Vagina (tissue), 2 donors: ENCODE measurements around the gene E2F3. TPM values are rescaled to one million over a fixed set of nuclear protein-coding genes. Genes with fewer than 3 reads are reported as not detected.

Experiments used
- DNase-seq, 2 donors: peaks; one replicate each; pipeline ENCODE4 v3.0.0-alpha.2; 2017; ENCODE audit errors: extremely low spot score in 2 of 2
- H3K27ac ChIP-seq: fragments of 200-600 bp; sonication (generic); one replicate; pipeline ENCODE4 v1.5.1; 2019
- H3K27me3 ChIP-seq: fragments of 200-600 bp; sonication (generic); one replicate; pipeline ENCODE4 v1.5.1; 2019
- H3K36me3 ChIP-seq, 2 donors: fragments of 200-600 bp; sonication (generic); one replicate each; pipeline ENCODE4 v1.5.1; 2017 to 2019
- H3K4me1 ChIP-seq: fragments of 200-600 bp; sonication (generic); one replicate; pipeline ENCODE4 v1.5.1; 2019
- H3K4me3 ChIP-seq, 2 donors: fragments of 200-600 bp; sonication (generic); 1 replicate in 1 of 2; 2 replicates in 1 of 2; pipeline ENCODE4 v1.5.1; 2016 to 2019
- H3K9me3 ChIP-seq: fragments of 200-600 bp; sonication (generic); one replicate; pipeline ENCODE4 v1.5.1; 2019
- CTCF ChIP-seq, 3 experiments: fragments of 450-650 bp in 2 of 3; fragments of 200-600 bp in 1 of 3; sonication (generic) in 1 of 3; IDR thresholded peaks; one replicate each; pipeline ENCODE4 v1.5.1; 2017 to 2019; ENCODE audit warnings: antibody characterized with exemption in 3 of 3, mild to moderate bottlenecking in 2 of 3, moderate library complexity in 2 of 3
- POLR2A ChIP-seq, 2 donors: fragments of 450-650 bp; IDR thresholded peaks; one replicate each; pipeline ENCODE4 v1.6.1; 2017; ENCODE audit warnings: antibody characterized with exemption in 2 of 2, mild to moderate bottlenecking in 2 of 2, moderate library complexity in 2 of 2
- POLR2AphosphoS5 ChIP-seq, 2 donors: sonication (generic); formaldehyde crosslinking; IDR thresholded peaks; one replicate each; pipeline ENCODE4 v1.9.0; 2017; ENCODE audit warnings: antibody characterized with exemption in 2 of 2, mild to moderate bottlenecking in 2 of 2, low read depth in 1 of 2; ENCODE audit not compliant: insufficient read depth in 1 of 2
- intact Hi-C: fragments of 100-400 bp; cut with DNase I; formaldehyde crosslinking; loops from one replicate; pipeline ENCODE4 v1.15.1; 2023
- total RNA-seq: library from RNA; depleted of rRNA; stranded (reverse); fragments of >200 nt; gene quantifications from one replicate; pipeline ENCODE4 v1.2.3, GENCODE V29; 2016

E2F3 gene
- total RNA-seq, 1 donor from 2014 or later: 4.4 TPM

GRCh38 chr6:20458027-20458894 lies 56.6 kb downstream of the E2F3 start:
- Histone ChIP-seq H3K36me3 (no peaks in the 10 kb centered on the region), H3K9me3 (no peaks in the 10 kb centered on the region), H3K4me3 (no peak overlapping the region), H3K27me3 (no peaks in the 10 kb centered on the region), H3K4me1 (peaks cover 5% of the 10 kb centered on the region), H3K27ac (no peak overlapping the region)
- no peak for TF ChIP-seq POLR2A (IDR thresholded peaks at IDR 0.05)
- no peak for TF ChIP-seq POLR2AphosphoS5 (IDR thresholded peaks at IDR 0.05; ENCODE audit: insufficient read depth in 1 of 2, low read depth in 1 of 2)
- TF ChIP-seq CTCF (IDR thresholded peaks at IDR 0.05): no peak
- no peak for DNase-seq
- intact Hi-C loops: no loop called here

- peaks cover 5% of the 10 kb centered on the region for H3K4me1 ChIP-seq
- intact Hi-C loops: no loop called here
- no peak overlapping the region for H3K27ac ChIP-seq
- DNase-seq: no peak
- H3K4me3 ChIP-seq: no peak overlapping the region
- no peaks in the 10 kb centered on the region for H3K27me3 ChIP-seq
- no peaks in the 10 kb centered on the region for H3K9me3 ChIP-seq
- no peaks in the 10 kb centered on the region for H3K36me3 ChIP-seq
- no peak for TF ChIP-seq POLR2AphosphoS5 (IDR thresholded peaks at IDR 0.05; ENCODE audit: insufficient read depth in 1 of 2, low read depth in 1 of 2)
- TF ChIP-seq CTCF (IDR thresholded peaks at IDR 0.05): no peak
- TF ChIP-seq POLR2A (IDR thresholded peaks at IDR 0.05): no peak
Measured at GRCh38 chr6:20459682-20460081, 58.0 kb downstream of the E2F3 start.

GRCh38 chr6:20461576-20461975 lies 59.9 kb downstream of the E2F3 start:
- H3K27ac ChIP-seq: no peak overlapping the region
- H3K4me1 ChIP-seq: no peaks in the 10 kb centered on the region
- no peak overlapping the region for H3K4me3 ChIP-seq
- H3K36me3 ChIP-seq: no peaks in the 10 kb centered on the region
- no peak for DNase-seq
- no peaks in the 10 kb centered on the region for H3K27me3 ChIP-seq
- TF ChIP-seq CTCF (IDR thresholded peaks at IDR 0.05) (no peak), POLR2AphosphoS5 (IDR thresholded peaks at IDR 0.05; ENCODE audit: insufficient read depth in 1 of 2, low read depth in 1 of 2) (no peak), POLR2A (IDR thresholded peaks at IDR 0.05) (no peak)
- H3K9me3 ChIP-seq: no peaks in the 10 kb centered on the region
- intact Hi-C loops: no loop called here

- Histone ChIP-seq H3K4me3 (no peak overlapping the region), H3K27ac (no peak overlapping the region), H3K4me1 (no peaks in the 10 kb centered on the region), H3K9me3 (no peaks in the 10 kb centered on the region), H3K36me3 (no peaks in the 10 kb centered on the region), H3K27me3 (no peaks in the 10 kb centered on the region)
- TF ChIP-seq POLR2AphosphoS5 (IDR thresholded peaks at IDR 0.05; ENCODE audit: insufficient read depth in 1 of 2, low read depth in 1 of 2) (no peak), POLR2A (IDR thresholded peaks at IDR 0.05) (no peak), CTCF (IDR thresholded peaks at IDR 0.05) (no peak)
- DNase-seq: no peak
- intact Hi-C loops: no loop called here
Measured at GRCh38 chr6:20463396-20463795, 61.7 kb downstream of the E2F3 start.

GRCh38 chr6:20464041-20464440 lies 62.4 kb downstream of the E2F3 start:
- TF ChIP-seq CTCF (IDR thresholded peaks at IDR 0.05): no peak
- no peak for TF ChIP-seq POLR2A (IDR thresholded peaks at IDR 0.05)
- no peak for TF ChIP-seq POLR2AphosphoS5 (IDR thresholded peaks at IDR 0.05; ENCODE audit: insufficient read depth in 1 of 2, low read depth in 1 of 2)

More at GRCh38 chr6:20464041-20464440, 62.4 kb downstream of the E2F3 start:
- Histone ChIP-seq H3K4me1 (no peaks in the 10 kb centered on the region), H3K27me3 (no peaks in the 10 kb centered on the region), H3K27ac (no peak overlapping the region), H3K9me3 (no peaks in the 10 kb centered on the region), H3K36me3 (no peaks in the 10 kb centered on the region), H3K4me3 (no peak overlapping the region)
- intact Hi-C loops: no loop called here
- no peak for DNase-seq
